GM10266 (cell line): ENCODE results near the gene CHRDL2.

Source experiments
- DNase-seq: peaks from one replicate; pipeline ENCODE4 v3.0.0; 2012; ENCODE audit errors: extremely low spot score
- CTCF ChIP-seq: IDR thresholded peaks from 2 replicates; pipeline ENCODE4 v1.5.1; 2012; ENCODE audit warnings: mild to moderate bottlenecking, low read depth; ENCODE audit not compliant: control insufficient read depth, insufficient read depth; ENCODE audit errors: missing control alignments

CHRDL2 gene

DNA sequence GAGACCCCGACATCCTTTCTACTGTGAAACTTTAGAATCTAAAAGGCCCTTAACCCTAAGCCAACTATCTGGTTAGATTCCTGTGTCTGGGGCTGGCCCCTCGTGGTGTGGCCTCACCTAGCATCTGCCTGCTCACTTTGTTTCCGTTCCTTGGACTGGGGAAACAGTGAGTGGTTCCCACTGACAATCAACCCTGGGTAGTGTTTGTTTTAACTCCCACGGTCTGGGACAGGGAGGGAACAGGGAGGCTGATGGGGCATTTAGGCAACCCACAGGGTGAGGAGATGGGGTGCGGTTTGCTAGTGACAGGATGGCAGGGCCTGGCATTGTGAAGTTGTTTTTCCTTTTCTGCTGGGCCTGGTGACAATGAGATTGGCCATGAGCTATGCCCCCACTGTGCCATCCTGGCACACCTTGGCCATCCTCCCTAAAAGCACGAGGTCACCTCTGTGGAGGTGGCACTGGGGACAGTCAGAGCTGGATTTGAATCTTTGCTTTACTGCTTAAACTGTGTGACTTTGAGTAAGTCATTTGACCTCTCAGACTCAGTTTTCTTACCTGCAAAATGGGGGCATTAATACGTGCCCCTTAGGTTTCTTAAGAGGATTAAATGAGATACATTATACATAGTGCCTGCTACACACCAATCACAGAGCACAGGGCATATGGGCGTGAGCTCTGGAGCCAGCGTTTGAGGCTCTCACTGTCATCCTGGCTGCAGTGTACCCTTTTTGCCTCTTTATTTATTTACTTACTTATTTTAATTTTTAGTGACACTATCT is 31.4 kb downstream of the CHRDL2 start:
- TF ChIP-seq CTCF = no peak
- no peak for DNase-seq

- TF ChIP-seq CTCF = no peak
- no peak for DNase-seq
These were observed 33.5 kb downstream of the CHRDL2 start for GRCh38 chr11:74697722-74698121.

DNA sequence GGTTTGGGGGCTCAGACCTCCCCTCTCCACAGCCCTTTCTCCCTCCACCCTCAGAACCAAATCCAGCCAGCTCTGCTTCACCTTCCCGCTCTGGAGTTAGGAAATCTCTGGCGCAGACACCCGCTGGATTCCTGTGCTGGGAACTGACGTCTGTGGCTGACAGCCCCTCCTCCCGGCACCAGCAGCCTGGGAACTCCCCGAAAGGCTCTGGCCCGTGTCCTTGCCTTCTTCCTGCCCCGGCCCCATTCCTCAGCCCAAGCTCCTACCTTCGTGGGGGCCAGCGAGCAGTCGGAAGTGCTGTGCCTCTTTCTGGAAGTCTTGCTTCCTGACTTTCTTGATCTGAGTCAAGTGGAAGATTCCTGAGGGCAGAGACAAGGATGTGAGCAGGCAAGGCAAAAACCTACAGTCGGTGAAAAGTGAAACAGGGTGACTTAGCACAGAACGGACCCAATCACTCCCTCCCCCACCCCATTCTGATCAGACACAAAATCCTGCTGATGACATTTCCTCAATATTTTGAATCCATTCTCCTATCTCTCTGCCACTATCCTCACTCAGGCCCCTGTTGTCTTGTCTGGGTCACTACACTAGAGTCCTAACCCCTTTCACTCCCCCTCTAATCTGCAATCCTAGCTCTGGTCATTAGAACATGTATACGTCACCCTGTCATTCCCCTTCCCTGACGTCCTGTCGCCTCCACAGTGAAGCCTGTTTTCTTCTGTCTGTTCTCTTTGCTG is 34.1 kb downstream of the CHRDL2 start:
- no peak for DNase-seq
- TF ChIP-seq CTCF = no peak

GRCh38 chr11:74696500-74696899 is 34.7 kb downstream of the CHRDL2 start:
- DNase-seq = no peak

DNA sequence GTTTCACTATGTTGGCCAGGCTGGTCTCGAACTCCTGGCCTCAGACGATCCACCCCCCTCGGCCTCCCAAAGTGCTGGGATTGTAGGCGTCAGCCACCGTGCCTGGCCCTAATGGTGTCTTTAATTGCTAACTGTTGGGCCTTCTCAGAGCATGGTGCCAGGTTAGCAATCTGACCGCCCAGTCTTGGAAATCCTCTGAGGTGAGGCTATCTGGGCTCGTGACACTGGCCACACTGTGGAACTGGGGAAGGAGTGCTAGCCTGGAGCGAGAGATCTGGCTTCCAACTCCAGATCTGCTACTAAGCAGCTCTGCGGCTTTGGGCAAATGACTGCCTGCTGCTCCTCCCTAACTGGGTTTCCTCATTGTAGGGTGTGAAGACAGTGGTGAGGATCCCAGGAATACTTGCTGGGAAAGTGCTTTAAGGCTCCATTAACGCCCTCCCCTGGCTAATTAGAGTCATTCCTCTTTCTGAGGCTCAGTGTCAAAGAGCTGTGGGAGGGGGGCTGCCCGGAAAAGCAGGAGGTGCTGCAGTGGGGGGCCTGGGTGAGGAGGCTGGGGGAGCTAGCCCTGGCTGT is 35.4 kb downstream of the CHRDL2 start:
- no peak for DNase-seq
- no peak for TF ChIP-seq CTCF

More at GRCh38 chr11:74696500-74696899, 34.7 kb downstream of the CHRDL2 start:
- TF ChIP-seq CTCF = no peak

- TF ChIP-seq CTCF = no peak
- DNase-seq = no peak
These were observed 36.9 kb downstream of the CHRDL2 start for GRCh38 chr11:74694136-74694930.
